H1 (cell line): ENCODE measurements around the gene HNF1B. TPM values are rescaled to one million over a fixed set of nuclear protein-coding genes. Genes with fewer than 3 reads are reported as not detected.

ENCODE experiments used
- CTCF ChIA-PET: fragments of 300-600 bp; sonication (Branson Sonifier 250); formaldehyde crosslinking; loops from one replicate; lab custom pipeline; 2021; ENCODE audit not compliant: partially characterized antibody; lab: Charles Lee
- POLR2A ChIA-PET: fragments of 300-600 bp; sonication (Branson Sonifier 250); formaldehyde crosslinking; loops from one replicate; lab custom pipeline; 2021; ENCODE audit warnings: inconsistent platforms; ENCODE audit not compliant: partially characterized antibody; lab: Charles Lee
- DNase-seq, 2 experiments: peaks; one replicate each; pipeline versions ENCODE4 v3.0.0 to v3.0.0-alpha.2; 2010 to 2022; ENCODE audit warnings: low spot score in 2 of 2, low read depth in 1 of 2, mixed read lengths in 1 of 2
- FAIRE-seq: peaks from 2 replicates; lab custom pipeline; 2011; peaks lifted over from hg19 to GRCh38; lab: Jason Lieb, UNC
- H2AFZ ChIP-seq: 2 replicates; pipeline ENCODE4 v1.8.1; 2012; ENCODE audit warnings: low read length, inconsistent platforms
- H2AK5ac ChIP-seq: 2 replicates; pipeline ENCODE4 v1.6.1; 2013; ENCODE audit warnings: low read depth, low read length
- H2BK120ac ChIP-seq: replicated peaks from 2 replicates; pipeline ENCODE3; 2013; ENCODE audit warnings: low read depth, low read length, inconsistent platforms
- H2BK12ac ChIP-seq: 2 replicates; pipeline ENCODE4 v1.6.1; 2013; ENCODE audit warnings: low read depth, low read length
- H2BK15ac ChIP-seq: 2 replicates; pipeline ENCODE4 v1.6.1; 2013; ENCODE audit warnings: low read length
- H2BK20ac ChIP-seq: 2 replicates; pipeline ENCODE4 v1.6.1; 2013; ENCODE audit warnings: low read length
- H2BK5ac ChIP-seq: 2 replicates; pipeline ENCODE4 v1.6.1; 2013; ENCODE audit warnings: low read depth, low read length
- H3K14ac ChIP-seq: 2 replicates; pipeline ENCODE4 v1.6.1; 2013; ENCODE audit warnings: inconsistent platforms; ENCODE audit not compliant: insufficient read length
- H3K18ac ChIP-seq: 2 replicates; pipeline ENCODE4 v1.6.1; 2013; ENCODE audit warnings: low read length; ENCODE audit errors: extremely low read depth
- H3K23ac ChIP-seq: 2 replicates; pipeline ENCODE4 v1.6.1; 2013; ENCODE audit warnings: inconsistent platforms; ENCODE audit not compliant: insufficient read length
- H3K23me2 ChIP-seq: 2 replicates; pipeline ENCODE4 v1.6.1; 2013; ENCODE audit warnings: low read depth, low read length
- H3K27ac ChIP-seq: 2 replicates; pipeline ENCODE4 v1.6.1; 2011; ENCODE audit warnings: low read depth, low read length, inconsistent platforms
- H3K27me3 ChIP-seq, 4 experiments: replicated peaks in 1 of 4; 1 replicate in 1 of 4; 2 replicates in 3 of 4; pipeline versions ENCODE4 v1.6.1 to v1.8.1; 2011 to 2013; ENCODE audit warnings: low read length in 3 of 4, mild to moderate bottlenecking in 3 of 4, inconsistent platforms in 2 of 4, mixed read lengths in 2 of 4, moderate library complexity in 1 of 4; ENCODE audit not compliant: control insufficient read depth in 3 of 4, insufficient read depth in 3 of 4; ENCODE audit errors: extremely low read depth in 1 of 4
- H3K36me3 ChIP-seq, 4 experiments: 2 replicates each; pipeline versions ENCODE4 v1.6.1 to v1.8.1; 2011 to 2013; ENCODE audit warnings: mild to moderate bottlenecking in 4 of 4, low read length in 3 of 4, moderate library complexity in 2 of 4, control low read depth in 1 of 4, inconsistent platforms in 1 of 4; ENCODE audit not compliant: insufficient read depth in 4 of 4, control insufficient read depth in 2 of 4
- H3K4ac ChIP-seq: replicated peaks from 2 replicates; pipeline ENCODE3; 2013; ENCODE audit warnings: low read length, low read depth, mixed read lengths, inconsistent platforms; ENCODE audit not compliant: insufficient read length
- H3K4me1 ChIP-seq, 4 experiments: replicated peaks in 1 of 4; 1 replicate in 1 of 4; 2 replicates in 3 of 4; pipeline versions ENCODE4 v1.6.1 to v1.8.1; 2011 to 2013; ENCODE audit warnings: low read length in 3 of 4, inconsistent platforms in 2 of 4, mixed read lengths in 1 of 4; ENCODE audit not compliant: insufficient read depth in 4 of 4, control insufficient read depth in 3 of 4
- H3K4me2 ChIP-seq, 2 experiments: 2 replicates each; pipeline versions ENCODE4 v1.6.1 to v1.8.1; 2011 to 2013; ENCODE audit warnings: low read depth in 2 of 2, low read length in 2 of 2, control low read depth in 1 of 2, inconsistent platforms in 1 of 2, mild to moderate bottlenecking in 1 of 2; ENCODE audit not compliant: insufficient read depth in 1 of 2
- H3K4me3 ChIP-seq, 4 experiments: fragments of 200-600, 300-600 bp in 1 of 4; sonication (generic), shearing (Covaris generic), sonication (Bioruptor Twin) in 1 of 4; 2 replicates each; pipeline versions ENCODE4 v1.5.1 to v1.8.1; 2011 to 2016; ENCODE audit warnings: low read length in 4 of 4, low read depth in 3 of 4, control low read depth in 2 of 4, inconsistent platforms in 2 of 4, mild to moderate bottlenecking in 2 of 4, mixed read lengths in 1 of 4, moderate library complexity in 1 of 4; ENCODE audit not compliant: insufficient read depth in 2 of 4; ENCODE audit errors: extremely low read depth in 1 of 4
- H3K56ac ChIP-seq: replicated peaks from 2 replicates; pipeline ENCODE3; 2013; ENCODE audit warnings: low read depth, mild to moderate bottlenecking, mixed read lengths, low read length, inconsistent platforms; ENCODE audit not compliant: insufficient read length
- H3K79me1 ChIP-seq: 2 replicates; pipeline ENCODE4 v1.6.1; 2013; ENCODE audit warnings: low read depth, low read length, control low read depth
- H3K79me2 ChIP-seq, 2 experiments: 2 replicates each; pipeline versions ENCODE4 v1.6.1 to v1.8.1; 2012 to 2013; ENCODE audit warnings: low read length in 2 of 2, mild to moderate bottlenecking in 2 of 2, inconsistent platforms in 1 of 2; ENCODE audit not compliant: insufficient read depth in 2 of 2, control insufficient read depth in 1 of 2
- H3K9ac ChIP-seq, 4 experiments: replicated peaks in 1 of 4; 1 replicate in 1 of 4; 2 replicates in 3 of 4; pipeline versions ENCODE4 v1.6.1 to v1.8.1; 2011 to 2013; ENCODE audit warnings: low read depth in 3 of 4, low read length in 3 of 4, control low read depth in 2 of 4, mild to moderate bottlenecking in 2 of 4, moderate library complexity in 2 of 4, inconsistent platforms in 1 of 4; ENCODE audit errors: extremely low read depth in 1 of 4
- H3K9me3 ChIP-seq, 2 experiments: 2 replicates each; pipeline versions ENCODE4 v1.6.1 to v1.8.1; 2012 to 2013; ENCODE audit warnings: mild to moderate bottlenecking in 2 of 2, moderate library complexity in 2 of 2, control low read depth in 1 of 2, inconsistent platforms in 1 of 2, low read depth in 1 of 2, low read length in 1 of 2, mixed read lengths in 1 of 2; ENCODE audit not compliant: insufficient read depth in 2 of 2
- H4K20me1 ChIP-seq, 2 experiments: replicated peaks in 1 of 2; 2 replicates each; pipeline versions ENCODE3 to v1.8.1; 2011 to 2013; ENCODE audit warnings: inconsistent platforms in 2 of 2, low read length in 2 of 2, mild to moderate bottlenecking in 1 of 2; ENCODE audit not compliant: insufficient read depth in 2 of 2, control insufficient read depth in 1 of 2
- H4K5ac ChIP-seq: 2 replicates; pipeline ENCODE4 v1.6.1; 2013; ENCODE audit warnings: low read length, low read depth, mixed read lengths, inconsistent platforms; ENCODE audit not compliant: insufficient read length
- H4K8ac ChIP-seq: 2 replicates; pipeline ENCODE4 v1.8.0; 2013; ENCODE audit warnings: mild to moderate bottlenecking, moderate library complexity, low read length, inconsistent platforms; ENCODE audit not compliant: insufficient read depth; ENCODE audit errors: extremely low read depth
- H4K91ac ChIP-seq: replicated peaks from 2 replicates; pipeline ENCODE3; 2013; ENCODE audit warnings: low read length, mixed read lengths, inconsistent platforms; ENCODE audit not compliant: insufficient read length
- RNF2 ChIP-seq: fragments of 200-900, 300-1000 bp; sonication (generic); IDR thresholded peaks from 2 replicates; pipeline ENCODE4 v1.7.1; 2016; ENCODE audit warnings: borderline replicate concordance, low read depth, mild to moderate bottlenecking, antibody characterized with exemption, low read length; ENCODE audit not compliant: poor library complexity, severe bottlenecking; ENCODE audit errors: missing control alignments
- TCF12 ChIP-seq: IDR thresholded peaks from 2 replicates; pipeline ENCODE4 v1.6.1; 2011; ENCODE audit warnings: low read depth, mild to moderate bottlenecking, low read length
- WGBS, 2 experiments: shearing (Covaris generic) in 1 of 2; methylation state at CpG; one replicate each; pipeline versions ENCODE4 v1.1.6 to v1.1.7; 2013 to 2015; ENCODE audit warnings: low lambda C conversion rate in 2 of 2, mixed read lengths in 2 of 2, inconsistent platforms in 1 of 2, low coverage in 1 of 2, missing lambda C conversion rate in 1 of 2; ENCODE audit not compliant: insufficient replicate concordance in 2 of 2, insufficient coverage in 1 of 2, insufficient read length in 1 of 2; ENCODE audit errors: extremely low coverage in 1 of 2, missing lambda C conversion rate in 1 of 2; 5-methylcytosine and 5-hydroxymethylcytosine counted together
- polyA plus RNA-seq, 7 experiments: library from polyadenylated mRNA; depleted of rRNA in 3 of 7; stranded (reverse) in 5 of 7; unstranded in 2 of 7; fragments of >200 nt in 5 of 7; fragments of 200-250 nt in 2 of 7; gene quantifications; 1 replicate in 5 of 7; 2 replicates in 1 of 7; 4 replicates in 1 of 7; pipeline versions ENCODE4 v1.2.1 to v1.2.3, GENCODE V29; 2011 to 2013; ENCODE audit warnings: missing spikeins in 2 of 7, mixed read lengths in 2 of 7
- total RNA-seq: library from RNA; stranded (reverse); fragmentation: NEBNext Ultra II Directional; extraction: Animal tissue kit (Norgen Biotek cat#: 25700); gene quantifications from 2 replicates; pipeline ENCODE4 v1.2.1, GENCODE V29; 2021
- TF ChIP-seq, protein P1 (sequence below): IDR thresholded peaks from 2 replicates; pipeline ENCODE4 v1.6.1; 2012; ENCODE audit warnings: inconsistent platforms

Gene HNF1B
- total and polyA plus RNA-seq, 2 of the 8 experiments (the other 6 are each of a cell fraction or from before 2014, with no cell fraction given), result 0.13 to 0.30 TPM

DNA sequence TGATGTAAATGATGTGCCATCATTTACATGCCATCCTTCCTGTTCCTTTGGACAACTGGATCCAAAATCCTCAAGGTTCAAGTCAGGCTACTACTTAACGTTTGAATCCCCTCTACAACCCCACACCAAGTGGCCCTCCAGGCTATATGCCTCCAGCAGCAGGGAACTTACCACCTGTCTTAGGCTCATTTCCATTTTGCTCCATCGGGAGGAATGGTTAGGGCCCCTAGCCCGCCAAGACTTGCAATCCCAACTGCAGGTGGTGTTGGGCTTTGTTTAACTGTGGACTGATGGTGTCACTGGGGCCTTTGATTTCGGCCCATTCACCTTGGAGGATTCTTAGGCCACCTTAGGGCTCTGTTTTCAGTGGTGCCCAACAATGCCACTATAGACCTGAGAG lies 9.7 kb downstream of the HNF1B start:
- no peak overlapping the region for H3K4me3 ChIP-seq
- H3K9me3 ChIP-seq, result no peaks in the 10 kb centered on the region
- peaks cover 10 to 51% (median 35%) of the 10 kb centered on the region in 4 experiments for H3K27me3 ChIP-seq
- peaks cover under 1 to 2% of the 10 kb centered on the region in 2 experiments for H4K20me1 ChIP-seq
- DNase-seq, result no peak
- H3K27ac ChIP-seq, result no peak overlapping the region
- H3K79me2 ChIP-seq, result no peaks in the 10 kb centered on the region
- H3K36me3 ChIP-seq, result no peaks in the 10 kb centered on the region
- TF ChIP-seq, protein P1, sequence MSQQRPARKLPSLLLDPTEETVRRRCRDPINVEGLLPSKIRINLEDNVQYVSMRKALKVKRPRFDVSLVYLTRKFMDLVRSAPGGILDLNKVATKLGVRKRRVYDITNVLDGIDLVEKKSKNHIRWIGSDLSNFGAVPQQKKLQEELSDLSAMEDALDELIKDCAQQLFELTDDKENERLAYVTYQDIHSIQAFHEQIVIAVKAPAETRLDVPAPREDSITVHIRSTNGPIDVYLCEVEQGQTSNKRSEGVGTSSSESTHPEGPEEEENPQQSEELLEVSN, result 0 out of 2 replicates have a peak, but pooled peaks have one; percentile 18
- TF ChIP-seq RNF2, result no peak
- TF ChIP-seq TCF12, result peak; percentile 85
- TF ChIP-seq, all 59 proteins: peak for 2
- Histone ChIP-seq H2AK5ac (no peak overlapping the region), H3K23ac (no peak overlapping the region), H3K56ac (no peak overlapping the region), H3K9ac (no peak overlapping the region), H3K79me1 (no peaks in the 10 kb centered on the region), H3K4ac (no peak overlapping the region), H2BK20ac (no peak overlapping the region), H4K5ac (no peak overlapping the region), H4K8ac (no peak overlapping the region), H2BK120ac (no peak overlapping the region), H2BK12ac (no peak overlapping the region), H3K4me1 (peaks cover 0 to 3% (median 0%) of the 10 kb centered on the region in 4 experiments; a peak in 2 of 7 replicates), H3K18ac (no peak overlapping the region), H2AFZ (no peak overlapping the region), H3K4me2 (no peak overlapping the region), H3K14ac (no peak overlapping the region), H2BK15ac (no peak overlapping the region), H2BK5ac (no peak overlapping the region), H3K23me2 (no peaks in the 10 kb centered on the region), H4K91ac (no peak overlapping the region)
- CTCF ChIA-PET, result interaction anchor here (1.1 to 5.0 kb wide), 3 partner anchors 11 to 85 kb away, joined by 3 to 30 read pairs (median 4); no protein-coding TSS in a partner anchor
- FAIRE-seq, result no peak
- 44% methylated on average over 4 of the region's 4 CpGs; no CpG with 5 or more reads in 1 of the 2 experiments for WGBS, 2 experiments
- POLR2A ChIA-PET, result no interaction called here
